Right lobe of liver (tissue), 4 donors: ENCODE results near the gene DDX24.

Experiments used
- CTCF ChIP-seq, 4 donors: fragments of 200-600 bp in 3 of 4; fragments of 450-650 bp in 1 of 4; IDR thresholded peaks; one replicate each; pipeline versions ENCODE4 v1.5.1 to v1.8.0; 2016 to 2022; ENCODE audit warnings: antibody characterized with exemption in 4 of 4, mild to moderate bottlenecking in 2 of 4
- POLR2A ChIP-seq: fragments of 450-650 bp; IDR thresholded peaks from one replicate; pipeline ENCODE4 v1.6.1; 2017; ENCODE audit warnings: antibody characterized with exemption, mild to moderate bottlenecking
- donor health status: DM: no; HTN: no; CAD: no.
- donor health status: DM: no; HTN: no; CAD: no.
- donor health status: DM: no; HTN: yes; CAD: no.

- TF ChIP-seq POLR2A (no peak), CTCF (IDR thresholded peaks at IDR 0.05) (no peak)
Measured at GRCh38 chr14:94018308-94018707, 62.7 kb downstream of the DDX24 start.
